Neural progenitor cell (in vitro differentiated cells): ENCODE results near the gene CDK17. TPM values are rescaled to one million over a fixed set of nuclear protein-coding genes. Genes with fewer than 3 reads are reported as not detected.

Experiments
- DNase-seq: peaks from one replicate; pipeline ENCODE4 v3.0.0-alpha.2; 2016; ENCODE audit warnings: low spot score
- H2AFZ ChIP-seq: fragments of 200-600 bp; sonication (generic); replicated peaks from 2 replicates; pipeline ENCODE4 v1.6.1; 2016; ENCODE audit warnings: antibody characterized with exemption
- H3F3A ChIP-seq: fragments of 200-600 bp; sonication (generic); 2 replicates; pipeline ENCODE4 v1.6.1; 2016; ENCODE audit warnings: antibody characterized with exemption, low read depth
- H3K27ac ChIP-seq: fragments of 200-600 bp; sonication (generic); 2 replicates; pipeline ENCODE4 v1.5.1; 2016; ENCODE audit warnings: mild to moderate bottlenecking
- H3K27me3 ChIP-seq: fragments of 200-600 bp; sonication (generic); 2 replicates; pipeline ENCODE4 v1.6.1; 2016; ENCODE audit warnings: mild to moderate bottlenecking, moderate library complexity
- H3K36me3 ChIP-seq: fragments of 200-600 bp; sonication (generic); 2 replicates; pipeline ENCODE4 v1.5.1; 2016
- H3K4me1 ChIP-seq: fragments of 200-600 bp; sonication (generic); 2 replicates; pipeline ENCODE4 v1.6.1; 2016; ENCODE audit warnings: mixed run types
- H3K4me2 ChIP-seq: fragments of 200-600 bp; sonication (generic); 2 replicates; pipeline ENCODE4 v1.6.1; 2016
- H3K4me3 ChIP-seq: fragments of 200-600 bp; sonication (generic); 2 replicates; pipeline ENCODE4 v1.5.1; 2016
- H3K79me2 ChIP-seq: fragments of 200-600 bp; sonication (generic); 2 replicates; pipeline ENCODE4 v1.6.1; 2016; ENCODE audit warnings: low read depth
- H3K9ac ChIP-seq: fragments of 200-600 bp; sonication (generic); 2 replicates; pipeline ENCODE4 v1.6.1; 2016
- H3K9me3 ChIP-seq: fragments of 200-600 bp; sonication (generic); 2 replicates; pipeline ENCODE4 v1.5.1; 2016; ENCODE audit warnings: low read depth
- H4K20me1 ChIP-seq: fragments of 200-600 bp; sonication (generic); 2 replicates; pipeline ENCODE4 v1.6.1; 2016; ENCODE audit warnings: low read depth
- H3K27ac Mint-ChIP-seq: 3 replicates; pipeline ENCODE4 v1.8.0; 2021; ENCODE audit warnings: mixed read lengths
- H3K27me3 Mint-ChIP-seq: 2 replicates; pipeline ENCODE4 v1.8.0; 2022; ENCODE audit warnings: low read depth, mild to moderate bottlenecking, inconsistent platforms, moderate library complexity, mixed read lengths; ENCODE audit not compliant: insufficient read depth
- H3K36me3 Mint-ChIP-seq: 3 replicates; pipeline ENCODE4 v1.8.0; 2021; ENCODE audit warnings: mixed read lengths
- H3K4me1 Mint-ChIP-seq: 3 replicates; pipeline ENCODE4 v1.8.0; 2021; ENCODE audit warnings: mixed read lengths
- H3K4me3 Mint-ChIP-seq: 3 replicates; pipeline ENCODE4 v1.8.0; 2021; ENCODE audit warnings: mild to moderate bottlenecking, moderate library complexity, mixed read lengths
- H3K9me3 Mint-ChIP-seq: 3 replicates; pipeline ENCODE4 v1.8.0; 2020; ENCODE audit warnings: mixed read lengths
- EZH2 ChIP-seq: fragments of 200-600 bp; sonication (generic); IDR thresholded peaks from 2 replicates; pipeline ENCODE4 v1.6.1; 2017; ENCODE audit warnings: antibody characterized with exemption, mild to moderate bottlenecking, moderate library complexity
- EZH2phosphoT487 ChIP-seq: fragments of 200-600 bp; sonication (generic); IDR thresholded peaks from 2 replicates; pipeline ENCODE4 v1.6.1; 2017; ENCODE audit warnings: antibody characterized with exemption
- total RNA-seq: library from RNA; depleted of rRNA; stranded (reverse); fragments of >200 nt; gene quantifications from 2 replicates; pipeline ENCODE4 v1.2.3, GENCODE V29; 2015; ENCODE audit warnings: low replicate concordance
- TF ChIP-seq, protein P1 (sequence below): fragments of 200-600 bp; sonication (generic); IDR thresholded peaks from 2 replicates; pipeline ENCODE4 v1.5.1; 2017; ENCODE audit warnings: antibody characterized with exemption, mild to moderate bottlenecking

CDK17 gene
- total RNA-seq, 1 donor from 2014 or later, result 61.2 TPM

DNA sequence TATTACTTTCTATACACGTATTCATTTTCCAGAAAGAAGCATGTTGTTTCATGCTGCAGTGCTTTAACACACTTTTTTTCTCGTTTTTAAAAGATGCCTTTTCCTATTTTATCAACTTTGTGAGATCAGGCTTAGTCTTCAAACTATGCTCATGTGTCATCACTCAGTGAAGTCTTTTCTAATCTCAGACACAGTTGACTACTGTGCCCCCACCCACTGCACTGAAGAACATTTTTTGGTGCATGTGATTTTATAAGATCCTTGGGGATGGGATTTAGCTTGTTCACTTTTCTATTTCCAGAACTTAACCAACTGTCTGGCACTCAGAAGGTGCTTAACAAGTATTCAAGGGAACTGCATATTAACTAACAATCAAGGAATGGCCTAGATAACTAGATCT lies 85.5 kb downstream of the CDK17 start:
- Histone ChIP-seq H3K9ac (no peak overlapping the region), H3K9me3 (no peaks in the 10 kb centered on the region), H3K4me3 (no peak overlapping the region), H4K20me1 (no peaks in the 10 kb centered on the region), H3K4me2 (no peak overlapping the region), H2AFZ (no peak overlapping the region), H3K27me3 (no peaks in the 10 kb centered on the region), H3K4me1 (no peaks in the 10 kb centered on the region), H3K79me2 (peaks cover 26% of the 10 kb centered on the region), H3F3A (peaks cover 4% of the 10 kb centered on the region), H3K27ac (no peak overlapping the region), H3K36me3 (peaks cover 18% of the 10 kb centered on the region)
- no peak for DNase-seq
- H3K27ac Mint-ChIP-seq, result no peak overlapping the region
- H3K9me3 Mint-ChIP-seq, result peaks cover 3% of the 10 kb centered on the region
- peaks cover 7% of the 10 kb centered on the region for H3K4me1 Mint-ChIP-seq
- peaks cover 12% of the 10 kb centered on the region for H3K36me3 Mint-ChIP-seq
- TF ChIP-seq EZH2phosphoT487, result no peak
- no peak overlapping the region for H3K4me3 Mint-ChIP-seq
- peaks cover 2% of the 10 kb centered on the region for H3K27me3 Mint-ChIP-seq

DNA sequence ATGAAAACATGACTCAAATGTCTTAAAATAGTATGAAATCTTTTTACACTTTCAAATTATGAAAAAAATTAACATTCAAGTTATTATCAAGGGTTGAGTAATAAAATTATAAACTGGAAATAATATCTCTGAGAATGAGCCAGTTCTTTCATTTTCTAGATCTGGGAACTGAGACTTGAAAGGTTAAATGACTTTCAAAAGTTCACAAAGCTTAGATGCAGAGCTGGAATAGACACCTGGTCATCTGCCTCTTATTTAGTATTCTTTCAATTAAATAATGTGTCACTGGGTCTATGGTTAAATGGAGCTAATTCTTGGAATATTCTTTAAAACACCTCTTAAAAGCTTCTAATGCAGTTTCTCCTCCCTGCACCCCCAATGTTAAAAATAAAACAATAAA lies 86.6 kb downstream of the CDK17 start:
- Histone ChIP-seq H3K36me3 (peaks cover 18% of the 10 kb centered on the region), H3K9ac (no peak overlapping the region), H3K27me3 (no peaks in the 10 kb centered on the region), H3K4me2 (no peak overlapping the region), H3K4me1 (no peaks in the 10 kb centered on the region), H4K20me1 (no peaks in the 10 kb centered on the region), H3K79me2 (peaks cover 26% of the 10 kb centered on the region), H3K27ac (no peak overlapping the region), H2AFZ (no peak overlapping the region), H3K9me3 (no peaks in the 10 kb centered on the region), H3F3A (peaks cover 4% of the 10 kb centered on the region), H3K4me3 (no peak overlapping the region)
- peaks cover 7% of the 10 kb centered on the region for H3K4me1 Mint-ChIP-seq
- H3K4me3 Mint-ChIP-seq, result no peak overlapping the region
- TF ChIP-seq, protein P1, sequence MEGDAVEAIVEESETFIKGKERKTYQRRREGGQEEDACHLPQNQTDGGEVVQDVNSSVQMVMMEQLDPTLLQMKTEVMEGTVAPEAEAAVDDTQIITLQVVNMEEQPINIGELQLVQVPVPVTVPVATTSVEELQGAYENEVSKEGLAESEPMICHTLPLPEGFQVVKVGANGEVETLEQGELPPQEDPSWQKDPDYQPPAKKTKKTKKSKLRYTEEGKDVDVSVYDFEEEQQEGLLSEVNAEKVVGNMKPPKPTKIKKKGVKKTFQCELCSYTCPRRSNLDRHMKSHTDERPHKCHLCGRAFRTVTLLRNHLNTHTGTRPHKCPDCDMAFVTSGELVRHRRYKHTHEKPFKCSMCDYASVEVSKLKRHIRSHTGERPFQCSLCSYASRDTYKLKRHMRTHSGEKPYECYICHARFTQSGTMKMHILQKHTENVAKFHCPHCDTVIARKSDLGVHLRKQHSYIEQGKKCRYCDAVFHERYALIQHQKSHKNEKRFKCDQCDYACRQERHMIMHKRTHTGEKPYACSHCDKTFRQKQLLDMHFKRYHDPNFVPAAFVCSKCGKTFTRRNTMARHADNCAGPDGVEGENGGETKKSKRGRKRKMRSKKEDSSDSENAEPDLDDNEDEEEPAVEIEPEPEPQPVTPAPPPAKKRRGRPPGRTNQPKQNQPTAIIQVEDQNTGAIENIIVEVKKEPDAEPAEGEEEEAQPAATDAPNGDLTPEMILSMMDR, result no peak
- TF ChIP-seq EZH2phosphoT487 (no peak), EZH2 (no peak)
- peaks cover 2% of the 10 kb centered on the region for H3K27me3 Mint-ChIP-seq
- peaks cover 3% of the 10 kb centered on the region for H3K9me3 Mint-ChIP-seq
- no peak for DNase-seq
- peaks cover 17% of the 10 kb centered on the region for H3K36me3 Mint-ChIP-seq
- H3K27ac Mint-ChIP-seq, result no peak overlapping the region

DNA sequence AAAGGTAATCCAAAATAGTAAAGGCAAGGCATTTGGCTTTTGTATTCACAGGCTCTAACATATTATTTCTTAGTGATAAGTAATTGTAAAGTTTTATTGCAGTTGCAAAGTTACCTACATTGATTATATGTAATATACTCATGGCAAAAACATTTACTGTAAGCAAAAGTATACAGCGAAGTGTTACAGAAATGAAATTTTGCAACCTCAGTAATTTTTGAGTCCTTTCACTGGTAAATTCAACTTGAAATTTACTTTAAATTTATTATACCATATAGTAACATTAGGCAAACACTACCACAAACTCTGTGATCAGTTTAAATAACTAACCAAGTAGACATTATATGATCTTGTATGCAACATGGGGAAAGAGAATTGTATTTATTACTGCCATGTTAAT lies 89.0 kb downstream of the CDK17 start:
- peaks cover 4% of the 10 kb centered on the region for H3F3A ChIP-seq
- Mint-ChIP-seq H3K36me3 (peaks cover 22% of the 10 kb centered on the region), H3K4me3 (no peak overlapping the region), H3K27ac (no peak overlapping the region), H3K4me1 (peaks cover 7% of the 10 kb centered on the region), H3K27me3 (peaks cover 2% of the 10 kb centered on the region), H3K9me3 (no peaks in the 10 kb centered on the region)
- no peaks in the 10 kb centered on the region for H3K27me3 ChIP-seq
- H3K9ac ChIP-seq, result no peak overlapping the region
- no peak overlapping the region for H3K4me2 ChIP-seq
- H2AFZ ChIP-seq, result no peak overlapping the region
- no peak for DNase-seq
- no peak overlapping the region for H3K27ac ChIP-seq
- H3K4me3 ChIP-seq, result no peak overlapping the region
- H3K79me2 ChIP-seq, result peaks cover 35% of the 10 kb centered on the region
- peaks cover 18% of the 10 kb centered on the region for H3K36me3 ChIP-seq
- no peak for TF ChIP-seq EZH2
- TF ChIP-seq, protein P1, result no peak
- no peak for TF ChIP-seq EZH2phosphoT487
- no peaks in the 10 kb centered on the region for H3K9me3 ChIP-seq
- H3K4me1 ChIP-seq, result no peaks in the 10 kb centered on the region
- H4K20me1 ChIP-seq, result no peaks in the 10 kb centered on the region

DNA sequence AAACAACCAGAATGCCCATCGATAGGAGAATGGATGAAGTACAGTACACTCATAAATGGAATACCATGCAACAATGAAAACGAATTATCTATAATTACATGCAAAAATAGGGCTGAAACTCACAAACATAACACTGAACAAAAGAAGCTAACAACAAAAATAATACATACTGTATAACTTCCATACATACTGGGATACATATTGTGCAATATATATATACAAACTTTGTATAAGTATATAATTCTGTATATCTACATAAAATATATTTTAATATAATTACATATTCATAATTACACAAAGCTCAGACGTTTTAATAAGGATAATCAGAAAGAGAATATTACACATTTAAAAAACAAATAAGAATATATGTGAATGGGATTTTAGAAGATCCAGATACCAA lies 90.2 kb downstream of the CDK17 start:
- DNase-seq, result no peak
- Mint-ChIP-seq H3K4me1 (peaks cover under 1% of the 10 kb centered on the region), H3K36me3 (peaks cover 28% of the 10 kb centered on the region), H3K27ac (no peak overlapping the region), H3K27me3 (peaks cover 2% of the 10 kb centered on the region), H3K4me3 (no peak overlapping the region), H3K9me3 (no peaks in the 10 kb centered on the region)
- peaks cover 2% of the 10 kb centered on the region for H3K4me1 ChIP-seq
- H2AFZ ChIP-seq, result no peak overlapping the region
- no peaks in the 10 kb centered on the region for H3K27me3 ChIP-seq
- no peak overlapping the region for H3K4me2 ChIP-seq
- H3F3A ChIP-seq, result peaks cover 10% of the 10 kb centered on the region
- no peak for TF ChIP-seq EZH2phosphoT487
- TF ChIP-seq, protein P1, result no peak
- no peaks in the 10 kb centered on the region for H3K9me3 ChIP-seq
- no peak overlapping the region for H3K4me3 ChIP-seq
- no peaks in the 10 kb centered on the region for H4K20me1 ChIP-seq
- H3K27ac ChIP-seq, result no peak overlapping the region
- H3K9ac ChIP-seq, result no peak overlapping the region
- H3K36me3 ChIP-seq, result peaks cover 18% of the 10 kb centered on the region
- H3K79me2 ChIP-seq, result peaks cover 27% of the 10 kb centered on the region
